ENCODE results near the gene EBF4. TPM values are rescaled to one million over a fixed set of nuclear protein-coding genes. Genes with fewer than 3 reads are reported as not detected.

Gene EBF4
- total RNA-seq, 4 donors from 2014 or later: 3.7 to 101 (median 5.4) TPM

- H3K4me1 ChIP-seq: peaks cover 0 to 20% (median 16%) of the 10 kb centered on the region in 4 donors
Observed at GRCh38 chr20:2800521-2801285, 108.1 kb downstream of the EBF4 start, which contains the start of gene CPXM1. Gene CPXM1 (minus strand): TSS chr20:2800627. CDS start chr20:2800572, 55 bp downstream.

GRCh38 chr20:2801286-2801728 lies 108.7 kb downstream of the EBF4 start:
- Histone ChIP-seq H3K27me3 (peaks cover 89% of the 10 kb centered on the region), H3K4me3 (no peak overlapping the region), H3K4me1 (peaks cover 0 to 20% (median 16%) of the 10 kb centered on the region in 4 donors), H3K9me3 (no peaks in the 10 kb centered on the region), H3K27ac (no peak overlapping the region), H3K36me3 (no peaks in the 10 kb centered on the region)
- no peak for TF ChIP-seq POLR2AphosphoS5 (IDR thresholded peaks at IDR 0.05)
- no peak for DNase-seq
- intact Hi-C loops (cut with DNase I; ENCODE audit: low total_unique reads) (no loop called here), in situ Hi-C loops (cut with MboI; ENCODE audit: low pct_ligation_motif_present in 1 of 4, low pct_unique_long_range_greater_than_20kb in 1 of 4, low sequenced_read_pairs in 3 of 4) (no loop called here)
- 6 to 12% methylated on average over 9 to 13 of the region's 13 CpGs for WGBS, 2 donors (ENCODE audit: low coverage in 1 of 2)

More at GRCh38 chr20:2800521-2801285, 108.1 kb downstream of the EBF4 start, which contains the start of gene CPXM1:
- Histone ChIP-seq H3K27ac (no peak within 1 kb of the TSS), H3K4me3 (peak within 1 kb of the TSS in 2 of 4 donors; percentile 21 to 38), H3K36me3 (no peaks in the 10 kb centered on the region), H3K9me3 (no peaks in the 10 kb centered on the region), H3K27me3 (peaks cover 83% of the 10 kb centered on the region)
- no peak for DNase-seq
- in situ Hi-C loops (cut with MboI; ENCODE audit: low pct_ligation_motif_present in 1 of 4, low pct_unique_long_range_greater_than_20kb in 1 of 4, low sequenced_read_pairs in 3 of 4): no loop called here
- intact Hi-C loops (cut with DNase I; ENCODE audit: low total_unique reads): no loop called here
- no peak for TF ChIP-seq POLR2A (IDR thresholded peaks at IDR 0.05)
- TF ChIP-seq CTCF (IDR thresholded peaks at IDR 0.05): no peak
- TF ChIP-seq POLR2AphosphoS5 (IDR thresholded peaks at IDR 0.05): no peak
- TF ChIP-seq EP300 (IDR thresholded peaks at IDR 0.05; ENCODE audit: low read depth): no peak
- 0 to 5% methylated on average over 8 to 19 of the region's 52 CpGs for WGBS, 2 donors (ENCODE audit: low coverage in 1 of 2)

- no peak for DNase-seq
- intact Hi-C loops (cut with DNase I; ENCODE audit: low total_unique reads): no loop called here
- no peak overlapping the region for H3K4me3 ChIP-seq
- H3K4me1 ChIP-seq: peaks cover 0 to 23% (median 17%) of the 10 kb centered on the region in 4 donors
- H3K27me3 ChIP-seq: peaks cover 84% of the 10 kb centered on the region
- H3K9me3 ChIP-seq: no peaks in the 10 kb centered on the region
- TF ChIP-seq CTCF (IDR thresholded peaks at IDR 0.05) (no peak), EP300 (IDR thresholded peaks at IDR 0.05; ENCODE audit: low read depth) (no peak), POLR2A (IDR thresholded peaks at IDR 0.05) (no peak), POLR2AphosphoS5 (IDR thresholded peaks at IDR 0.05) (no peak)
- 70 to 76% methylated on average over 13 to 16 of the region's 16 CpGs for WGBS, 2 donors (ENCODE audit: low coverage in 1 of 2)
- in situ Hi-C loops (cut with MboI; ENCODE audit: low pct_ligation_motif_present in 1 of 4, low pct_unique_long_range_greater_than_20kb in 1 of 4, low sequenced_read_pairs in 3 of 4): no loop called here
- H3K36me3 ChIP-seq: no peaks in the 10 kb centered on the region
- no peak overlapping the region for H3K27ac ChIP-seq
Observed at GRCh38 chr20:2804041-2804828, 111.7 kb downstream of the EBF4 start.

GRCh38 chr20:2804852-2805688 lies 112.5 kb downstream of the EBF4 start:
- no peak for DNase-seq
- no peaks in the 10 kb centered on the region for H3K36me3 ChIP-seq
- no peaks in the 10 kb centered on the region for H3K9me3 ChIP-seq
- TF ChIP-seq POLR2AphosphoS5 (IDR thresholded peaks at IDR 0.05) (no peak), EP300 (IDR thresholded peaks at IDR 0.05; ENCODE audit: low read depth) (no peak), POLR2A (IDR thresholded peaks at IDR 0.05) (no peak), CTCF (IDR thresholded peaks at IDR 0.05) (no peak)
- H3K4me1 ChIP-seq: peaks cover 0 to 19% (median 13%) of the 10 kb centered on the region in 4 donors
- in situ Hi-C loops (cut with MboI; ENCODE audit: low pct_ligation_motif_present in 1 of 4, low pct_unique_long_range_greater_than_20kb in 1 of 4, low sequenced_read_pairs in 3 of 4) (no loop called here), intact Hi-C loops (cut with DNase I; ENCODE audit: low total_unique reads) (no loop called here)
- H3K27me3 ChIP-seq: peaks cover 78% of the 10 kb centered on the region
- H3K27ac ChIP-seq: no peak overlapping the region
- WGBS, 2 donors (ENCODE audit: low coverage in 1 of 2): 56% methylated on average over 49 of the region's 49 CpGs; no CpG with 5 or more reads in 1 of the 2 donors
- no peak overlapping the region for H3K4me3 ChIP-seq
